Activated T-cell treated with anti-CD3 and anti-CD28 coated beads, Interleukin-2, amount 50 U/mL, for 72 hours (primary cell): Measurements from ENCODE around the gene AKNAD1. TPM values are rescaled to one million over a fixed set of nuclear protein-coding genes. Genes with fewer than 3 reads are reported as not detected.
"Not testable (repeated sequence)": the region's sequence is repeated elsewhere in the genome, so short reads cannot be mapped to it uniquely, and the experiment has no call there.

Source experiments
- ATAC-seq, 2 donors: fragments of 150-1000 bp; cut with Tn5 transposase; replicated peaks in 1 of 2; 2 replicates each; pipeline ENCODE4 v1.10.0; 2021; ENCODE audit warnings: moderate library complexity in 2 of 2, mild to moderate bottlenecking in 1 of 2
- DNase-seq, 2 donors: peaks; one replicate each; pipeline ENCODE4 v3.0.0; 2021 to 2022; ENCODE audit warnings: mixed read lengths in 1 of 2
- H3K27ac Mint-ChIP-seq: one replicate; pipeline ENCODE4 v1.8.0; 2022; ENCODE audit warnings: mild to moderate bottlenecking, moderate library complexity, mixed read lengths
- H3K27me3 Mint-ChIP-seq: one replicate; pipeline ENCODE4 v1.8.0; 2022; ENCODE audit warnings: low read depth, mixed read lengths
- H3K36me3 Mint-ChIP-seq, 2 donors: one replicate each; pipeline ENCODE4 v1.8.0; 2022; ENCODE audit warnings: mixed read lengths in 2 of 2, mild to moderate bottlenecking in 1 of 2; ENCODE audit not compliant: insufficient read depth in 2 of 2
- H3K4me1 Mint-ChIP-seq: one replicate; pipeline ENCODE4 v1.8.0; 2022; ENCODE audit warnings: low read depth, mixed read lengths
- H3K4me3 Mint-ChIP-seq, 2 donors: one replicate each; pipeline ENCODE4 v1.8.0; 2022; ENCODE audit warnings: mild to moderate bottlenecking in 2 of 2, mixed read lengths in 2 of 2, moderate library complexity in 2 of 2
- H3K9me3 Mint-ChIP-seq, 2 donors: one replicate each; pipeline ENCODE4 v1.8.0; 2022; ENCODE audit warnings: mixed read lengths in 2 of 2
- total RNA-seq, 2 donors: library from RNA; stranded (reverse); gene quantifications; one replicate each; pipeline ENCODE4 v1.2.3, GENCODE V29; 2022

The AKNAD1 gene
- total RNA-seq, 2 donors from 2014 or later, result not detected

DNA sequence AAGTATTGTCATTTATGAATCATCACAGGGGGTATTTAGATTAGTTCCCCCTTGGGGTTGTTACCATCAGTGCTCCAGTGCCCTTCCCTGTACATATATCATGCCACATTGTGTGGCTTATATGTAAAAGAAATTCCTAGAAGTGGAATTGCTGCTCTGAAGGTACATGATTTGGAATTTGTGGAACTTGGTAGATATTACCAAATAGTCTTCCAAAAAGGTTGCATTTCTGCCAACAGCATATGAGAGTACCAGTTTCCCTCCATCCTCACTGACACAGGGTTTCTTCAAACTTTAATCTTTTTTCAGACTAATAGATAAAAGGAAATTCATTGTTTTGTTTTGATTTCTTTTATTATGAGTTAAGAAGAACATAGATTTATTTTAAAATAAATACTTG is 41.3 kb downstream of the AKNAD1 start:
- no peaks in the 10 kb centered on the region for H3K4me1 Mint-ChIP-seq
- ATAC-seq (no peak), DNase-seq (no peak)
- no peak overlapping the region for H3K27ac Mint-ChIP-seq
- no peak overlapping the region for H3K4me3 Mint-ChIP-seq
- no peaks in the 10 kb centered on the region for H3K9me3 Mint-ChIP-seq
- no peaks in the 10 kb centered on the region for H3K27me3 Mint-ChIP-seq
- H3K36me3 Mint-ChIP-seq, result no peaks in the 10 kb centered on the region

DNA sequence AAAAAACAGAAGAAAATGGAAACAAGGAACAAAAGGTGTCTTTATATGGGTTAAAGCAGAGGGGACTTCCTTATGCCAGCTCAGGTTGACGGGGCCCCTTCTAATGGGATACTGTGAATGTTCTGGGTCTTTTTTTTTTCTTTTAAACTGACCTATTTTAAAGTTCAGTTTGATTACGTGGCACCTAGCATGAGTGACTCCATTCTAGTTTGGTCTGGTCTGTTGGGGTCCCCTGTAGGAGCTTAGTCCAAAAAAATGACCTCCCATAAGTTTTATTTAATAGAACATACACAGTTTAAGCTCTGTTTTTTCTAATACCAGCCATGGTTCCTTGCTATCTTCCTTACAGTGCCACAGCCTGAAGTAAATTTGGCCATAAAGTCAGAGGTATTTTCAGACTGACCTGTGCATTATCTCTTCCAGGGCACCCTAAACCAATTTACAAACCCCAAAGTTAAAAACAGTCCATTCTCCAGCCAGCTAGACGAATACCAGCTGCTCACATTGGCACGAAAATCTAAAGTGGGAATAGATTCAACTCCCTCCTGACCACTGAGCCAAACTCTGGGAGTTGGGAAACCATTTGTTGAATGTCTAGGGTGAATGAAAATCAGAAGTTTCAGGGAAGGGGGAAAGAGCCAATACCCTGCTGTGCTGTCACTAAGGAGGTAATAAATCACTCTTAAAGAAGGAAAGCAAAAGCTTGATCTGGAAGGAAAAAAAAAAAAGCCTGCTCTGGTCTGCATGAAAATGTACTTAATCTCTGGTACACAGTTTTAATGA is 42.4 kb downstream of the AKNAD1 start:
- H3K4me1 Mint-ChIP-seq, result no peaks in the 10 kb centered on the region
- no peak for DNase-seq
- no peaks in the 10 kb centered on the region for H3K9me3 Mint-ChIP-seq

DNA sequence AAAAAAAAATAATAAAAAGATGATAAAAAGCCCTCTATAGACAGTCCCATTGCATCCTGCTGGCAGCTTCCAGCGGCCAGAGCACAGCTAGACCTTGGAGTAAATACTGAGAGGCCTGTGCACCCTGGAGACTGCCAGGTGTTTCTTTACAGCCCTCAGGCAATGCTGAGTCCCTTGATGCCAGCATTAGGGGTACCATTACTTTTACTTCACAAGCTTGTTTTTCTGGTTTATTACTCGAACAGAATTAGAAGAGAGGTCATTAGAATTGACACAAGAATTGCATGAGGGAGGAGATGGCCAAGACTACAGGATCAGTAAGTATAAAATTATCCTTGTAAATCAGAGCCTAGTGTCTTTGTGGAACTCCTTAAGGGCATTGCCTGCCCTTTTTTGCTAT is 43.6 kb downstream of the AKNAD1 start:
- Mint-ChIP-seq H3K4me3 (no peak overlapping the region), H3K4me1 (no peaks in the 10 kb centered on the region), H3K27ac (no peak overlapping the region), H3K36me3 (no peaks in the 10 kb centered on the region), H3K9me3 (no peaks in the 10 kb centered on the region), H3K27me3 (no peaks in the 10 kb centered on the region)
- DNase-seq (no peak), ATAC-seq (no peak)

More for the DNA sequence above, 42.4 kb downstream of the AKNAD1 start:
- ATAC-seq, result no peak
- Mint-ChIP-seq H3K27me3 (no peaks in the 10 kb centered on the region), H3K27ac (no peak overlapping the region), H3K4me3 (no peak overlapping the region), H3K36me3 (no peaks in the 10 kb centered on the region)

DNA sequence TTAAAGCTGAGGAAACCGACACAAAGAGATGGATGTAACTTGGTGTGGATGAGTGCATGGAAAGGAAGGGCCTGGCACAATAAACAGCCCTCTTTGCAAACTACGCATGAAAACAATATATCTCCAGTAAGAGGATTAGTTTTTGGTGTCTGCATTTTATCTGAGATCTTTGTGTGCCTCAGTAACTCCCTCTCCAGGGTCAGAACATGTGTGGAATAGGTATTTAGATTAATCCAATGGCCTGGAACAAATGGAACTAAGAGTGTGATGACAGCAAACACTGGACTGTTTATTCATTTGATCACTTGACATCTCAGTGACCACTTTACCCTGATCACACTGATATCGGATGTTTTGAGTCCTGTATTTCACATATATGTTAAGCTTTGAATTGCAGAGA is 45.3 kb downstream of the AKNAD1 start:
- no peaks in the 10 kb centered on the region for H3K27me3 Mint-ChIP-seq

DNA sequence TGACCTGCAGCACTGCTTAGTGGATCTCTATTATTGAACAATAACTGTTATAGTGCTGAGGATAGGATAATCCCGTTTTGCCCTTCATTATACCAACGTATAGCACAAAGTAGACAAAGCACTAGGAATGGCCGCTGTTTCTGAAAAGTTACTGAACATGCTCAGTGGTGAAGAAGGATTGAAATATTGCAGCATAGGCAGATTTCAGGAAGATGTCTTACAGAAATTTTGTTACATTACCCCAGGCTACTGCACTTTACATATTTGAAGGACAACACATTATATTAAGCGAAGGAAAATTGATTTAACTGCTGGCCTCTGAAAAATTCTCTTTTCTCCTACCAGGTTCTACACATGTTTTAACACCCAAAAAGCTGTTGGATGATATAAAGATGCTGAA is 48.5 kb downstream of the AKNAD1 start:
- H3K36me3 Mint-ChIP-seq, result peaks cover 0 to 10% of the 10 kb centered on the region in 2 donors
- ATAC-seq, result no peak

More for the DNA sequence above, 45.3 kb downstream of the AKNAD1 start:
- no peaks in the 10 kb centered on the region for H3K4me1 Mint-ChIP-seq
- no peak overlapping the region for H3K27ac Mint-ChIP-seq
- peaks cover 0 to 4% of the 10 kb centered on the region in 2 donors for H3K36me3 Mint-ChIP-seq
- H3K9me3 Mint-ChIP-seq, result no peaks in the 10 kb centered on the region
- no peak overlapping the region for H3K4me3 Mint-ChIP-seq
- ATAC-seq (no peak), DNase-seq (no peak)

DNA sequence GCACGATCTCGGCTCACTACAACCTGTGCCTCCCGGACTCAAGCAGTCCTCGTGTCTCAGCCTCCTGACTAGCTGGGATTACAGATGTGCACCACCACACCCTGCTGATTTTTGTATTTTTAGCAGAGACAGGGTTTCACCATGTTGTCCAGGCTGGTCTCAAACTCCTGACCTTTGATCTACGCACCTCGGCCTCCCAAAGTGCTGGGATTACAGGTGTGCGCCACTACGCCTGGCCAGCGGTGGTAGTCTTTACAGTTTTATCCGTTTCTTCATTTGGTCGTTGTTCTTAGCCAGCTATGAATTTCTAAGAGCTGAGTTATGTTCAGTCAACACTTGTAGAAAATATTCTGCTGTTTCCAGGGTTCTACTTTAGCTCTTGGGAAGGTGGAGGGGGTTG is 53.3 kb downstream of the AKNAD1 start:
- Mint-ChIP-seq H3K36me3 (peaks cover 1 to 15% of the 10 kb centered on the region in 2 donors), H3K4me1 (peaks cover 5% of the 10 kb centered on the region), H3K4me3 (no peak overlapping the region), H3K27ac (peak overlapping the region; percentile 86), H3K27me3 (no peaks in the 10 kb centered on the region), H3K9me3 (no peaks in the 10 kb centered on the region)
- ATAC-seq (no peak), DNase-seq (no peak)

More for the DNA sequence above, 48.5 kb downstream of the AKNAD1 start:
- no peaks in the 10 kb centered on the region for H3K4me1 Mint-ChIP-seq
- no peaks in the 10 kb centered on the region for H3K9me3 Mint-ChIP-seq
- no peak overlapping the region for H3K4me3 Mint-ChIP-seq
- no peak for DNase-seq
- H3K27me3 Mint-ChIP-seq, result no peaks in the 10 kb centered on the region
- H3K27ac Mint-ChIP-seq, result no peak overlapping the region

DNA sequence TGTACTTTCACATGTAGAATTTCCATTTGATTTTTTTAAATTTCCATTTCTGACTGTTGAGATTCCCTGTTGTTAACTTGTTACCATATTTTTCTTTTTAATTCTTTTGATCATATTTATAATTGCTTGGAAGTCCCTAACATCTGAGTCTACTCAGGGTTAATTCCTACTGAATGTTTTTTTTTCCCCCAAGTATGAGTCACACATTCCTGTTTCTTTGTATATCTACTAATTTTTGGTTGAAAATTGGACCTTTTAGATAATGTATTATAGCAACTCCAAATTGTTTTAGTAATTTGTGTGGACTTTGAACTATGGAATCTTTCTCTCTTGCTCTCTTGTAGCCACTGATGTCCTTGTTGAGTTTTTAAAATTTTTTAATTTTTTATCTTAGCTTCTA is 55.8 kb downstream of the AKNAD1 start:
- Mint-ChIP-seq H3K36me3 (peaks cover 3 to 7% of the 10 kb centered on the region in 2 donors), H3K4me1 (peaks cover 5% of the 10 kb centered on the region), H3K27me3 (no peaks in the 10 kb centered on the region), H3K27ac (peak overlapping the region; percentile 80), H3K4me3 (no peak overlapping the region), H3K9me3 (no peaks in the 10 kb centered on the region)
- DNase-seq (no peak), ATAC-seq (no peak)

DNA sequence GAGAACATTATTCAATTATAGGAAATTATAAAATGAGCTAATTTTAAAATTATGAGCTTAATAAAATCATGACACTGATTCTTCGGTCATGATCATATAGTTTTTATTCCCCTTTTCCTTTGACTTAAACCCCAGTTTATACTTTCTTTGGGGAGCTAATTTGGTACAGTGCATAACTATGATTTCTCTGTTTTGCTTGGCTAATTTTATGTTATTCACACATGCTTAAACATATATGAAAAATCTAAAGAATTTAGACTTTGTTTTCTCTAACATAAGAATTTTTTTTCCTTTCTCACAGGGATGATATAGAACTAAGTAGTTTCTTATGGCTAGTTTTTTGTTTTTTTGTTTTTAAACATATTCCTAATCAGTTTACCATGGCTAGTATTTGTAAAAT is 57.9 kb downstream of the AKNAD1 start:
- no peak overlapping the region for H3K27ac Mint-ChIP-seq
- H3K36me3 Mint-ChIP-seq, result peaks cover 3 to 15% of the 10 kb centered on the region in 2 donors
- H3K4me3 Mint-ChIP-seq, result no peak overlapping the region
- ATAC-seq (no peak), DNase-seq (no peak)
- H3K4me1 Mint-ChIP-seq, result peaks cover 5% of the 10 kb centered on the region
- H3K27me3 Mint-ChIP-seq, result no peaks in the 10 kb centered on the region
- H3K9me3 Mint-ChIP-seq, result no peaks in the 10 kb centered on the region

DNA sequence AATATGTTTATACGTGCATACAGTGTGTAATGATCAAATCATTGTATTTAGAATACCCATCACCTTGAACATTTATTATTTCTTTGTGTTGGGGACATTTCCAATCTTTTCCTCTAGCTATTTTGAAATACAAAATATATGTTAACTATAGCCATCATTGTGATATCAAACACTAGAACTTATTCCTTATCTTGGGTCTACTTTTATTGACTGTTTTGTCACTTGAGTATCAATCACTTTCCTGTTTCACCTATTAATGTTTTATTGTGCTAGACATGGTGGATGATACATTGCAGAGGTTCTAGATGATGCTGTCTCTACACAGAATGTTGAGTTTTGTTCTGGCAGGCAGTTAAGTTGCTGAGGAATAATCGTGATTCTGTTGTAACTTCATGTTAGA is 64.5 kb downstream of the AKNAD1 start:
- Mint-ChIP-seq H3K9me3 (peaks cover 7 to 12% of the 10 kb centered on the region in 2 donors), H3K4me3 (no peak overlapping the region), H3K27ac (no peak overlapping the region), H3K4me1 (no peaks in the 10 kb centered on the region), H3K36me3 (peaks cover 11 to 46% of the 10 kb centered on the region in 2 donors), H3K27me3 (no peaks in the 10 kb centered on the region)
- ATAC-seq (no peak), DNase-seq (no peak)

DNA sequence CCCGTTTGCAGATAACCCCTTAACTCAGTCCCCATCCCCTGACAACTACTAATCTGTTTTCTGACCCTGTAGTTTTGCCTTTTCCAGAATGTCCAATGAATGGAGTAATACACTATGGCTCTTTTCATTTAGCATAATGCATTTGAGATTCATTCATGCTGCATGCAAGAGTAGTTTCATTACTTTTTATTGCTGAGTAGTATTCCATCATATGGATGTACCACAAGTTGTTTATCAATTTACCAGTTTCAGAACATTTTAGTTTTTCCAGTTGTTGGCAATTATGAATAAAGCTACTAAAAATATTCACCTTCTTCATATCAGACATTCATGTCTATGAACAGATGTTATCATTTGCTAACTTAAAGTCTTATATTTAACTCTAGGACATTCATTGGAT is 65.1 kb downstream of the AKNAD1 start:
- no peak for DNase-seq
- H3K4me3 Mint-ChIP-seq, result no peak overlapping the region
- peaks cover 11 to 49% of the 10 kb centered on the region in 2 donors for H3K36me3 Mint-ChIP-seq
- peaks cover 7 to 12% of the 10 kb centered on the region in 2 donors for H3K9me3 Mint-ChIP-seq
- ATAC-seq, result no peak
- no peaks in the 10 kb centered on the region for H3K4me1 Mint-ChIP-seq
- no peak overlapping the region for H3K27ac Mint-ChIP-seq
- no peaks in the 10 kb centered on the region for H3K27me3 Mint-ChIP-seq

DNA sequence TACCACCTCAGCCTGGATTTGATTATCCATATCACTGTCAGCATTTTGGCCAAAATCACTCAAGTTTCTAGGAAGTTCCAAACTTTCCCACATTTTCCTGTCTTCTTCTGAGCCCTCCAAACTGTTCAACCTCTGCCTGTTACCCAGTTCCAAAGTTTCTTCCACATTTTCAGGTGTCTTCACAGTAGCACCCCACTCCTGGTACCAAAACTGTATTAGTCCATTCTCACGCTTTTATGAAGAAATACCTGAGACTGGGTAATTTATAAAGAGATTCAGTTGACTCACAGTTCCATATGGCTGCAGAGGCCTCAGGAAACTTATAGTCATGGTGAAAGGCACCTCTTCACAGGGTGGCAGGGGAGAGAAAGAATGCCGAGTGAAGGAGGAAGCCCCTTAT is 71.0 kb downstream of the AKNAD1 start:
- H3K36me3 Mint-ChIP-seq, result peaks cover 22 to 58% of the 10 kb centered on the region in 2 donors
- ATAC-seq, result no peak
- H3K4me3 Mint-ChIP-seq, result no peak overlapping the region
- H3K27me3 Mint-ChIP-seq, result no peaks in the 10 kb centered on the region
- H3K27ac Mint-ChIP-seq, result no peak overlapping the region
- no peaks in the 10 kb centered on the region for H3K4me1 Mint-ChIP-seq
- H3K9me3 Mint-ChIP-seq, result peaks cover 11 to 12% of the 10 kb centered on the region in 2 donors
- DNase-seq, result no peak

DNA sequence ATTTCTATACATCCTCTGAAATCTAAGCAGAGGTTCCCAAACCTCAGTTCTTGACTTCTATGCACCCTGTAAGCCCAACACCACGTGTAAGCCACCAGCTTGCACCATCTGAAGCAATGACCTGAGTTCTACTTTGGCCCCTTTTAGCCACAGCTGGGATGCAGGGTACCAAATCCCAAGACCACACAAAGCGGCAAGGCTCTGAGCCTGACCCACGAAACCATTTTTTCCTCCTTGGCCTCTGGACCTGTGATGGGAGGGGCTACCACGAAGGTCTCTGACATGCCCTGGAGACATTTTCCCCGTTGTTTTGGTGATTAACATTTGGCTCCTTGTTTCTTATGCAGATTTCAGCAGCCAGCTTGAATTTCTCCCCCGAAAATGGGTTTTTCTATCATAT is 71.6 kb downstream of the AKNAD1 start:
- H3K4me1 Mint-ChIP-seq, result no peaks in the 10 kb centered on the region
- H3K36me3 Mint-ChIP-seq, result peaks cover 22 to 54% of the 10 kb centered on the region in 2 donors
- no peak overlapping the region for H3K4me3 Mint-ChIP-seq
- H3K27me3 Mint-ChIP-seq, result no peaks in the 10 kb centered on the region
- H3K27ac Mint-ChIP-seq, result no peak overlapping the region
- DNase-seq (no peak), ATAC-seq (no peak)
- H3K9me3 Mint-ChIP-seq, result peaks cover 11 to 12% of the 10 kb centered on the region in 2 donors

DNA sequence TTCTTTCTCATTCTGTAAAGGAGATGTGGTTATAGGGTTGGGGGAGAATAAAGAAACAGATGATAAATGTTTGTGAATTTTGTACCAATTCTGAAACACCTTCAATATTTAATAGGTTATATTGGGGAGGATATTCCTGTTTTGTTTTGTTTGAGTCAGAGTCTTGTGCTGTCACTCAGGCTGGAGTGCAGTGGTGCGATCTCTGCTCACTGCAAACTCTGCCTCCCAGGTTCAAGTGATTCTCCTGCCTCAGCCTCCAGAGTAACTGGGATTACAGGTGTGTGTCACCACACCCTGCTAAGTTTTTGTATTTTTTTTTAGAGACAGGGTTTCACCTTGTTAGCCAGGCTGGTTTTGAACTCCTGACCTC is 75.3 kb downstream of the AKNAD1 start:
- ATAC-seq, H3K27ac Mint-ChIP-seq, H3K4me1 Mint-ChIP-seq, H3K4me3 Mint-ChIP-seq, DNase-seq, H3K27me3 Mint-ChIP-seq: not testable (repeated sequence)
- Mint-ChIP-seq H3K36me3 (peaks cover 22 to 38% of the 10 kb centered on the region in 2 donors), H3K9me3 (peaks cover 11 to 12% of the 10 kb centered on the region in 2 donors)
